SHP77 (cell line): ENCODE data around the gene VAMP1.
"Not testable (repeated sequence)": the region's sequence is repeated elsewhere in the genome, so short reads cannot be mapped to it uniquely, and the experiment has no call there.

Experiments used
- DNase-seq, 2 experiments: peaks; one replicate each; lab custom pipeline; 2025; lab: John Stamatoyannopoulos, UW

Gene VAMP1

DNA sequence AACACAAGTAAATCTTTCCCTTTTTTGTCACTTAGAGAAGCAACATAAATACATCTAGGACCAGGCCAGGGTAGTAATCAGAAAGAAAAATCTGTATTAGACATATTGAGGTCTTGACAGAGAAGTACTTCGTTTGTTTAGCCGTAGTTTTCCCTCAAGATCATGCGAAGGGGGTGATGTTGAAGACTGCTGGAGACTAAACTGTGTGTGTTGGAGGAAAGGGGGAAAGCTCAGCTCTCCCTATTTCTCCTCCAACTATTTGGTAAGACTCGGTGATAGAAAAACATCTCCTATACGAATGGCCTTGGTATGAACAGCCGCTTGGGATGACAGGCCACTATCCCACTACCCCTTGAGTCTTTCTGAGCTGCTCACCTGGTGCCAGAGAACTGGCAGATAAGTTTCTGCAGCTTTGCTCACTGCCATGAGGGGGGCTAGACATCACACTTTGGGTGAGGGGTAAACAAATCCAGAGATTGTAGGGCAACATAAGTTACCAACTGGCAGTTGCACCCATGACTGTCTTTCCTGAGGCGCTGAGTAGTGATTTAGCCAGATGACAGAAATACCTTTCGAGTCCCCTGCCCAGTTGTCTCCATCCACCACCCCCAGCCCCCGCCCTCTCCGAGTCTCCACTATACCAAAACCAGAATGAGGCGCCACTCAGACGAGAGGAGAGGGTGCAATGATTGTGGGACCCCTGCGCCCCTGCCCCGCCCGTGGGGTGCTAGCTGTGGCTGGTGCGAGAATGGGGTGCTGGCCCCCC, 685 bp downstream of the VAMP1 start:
- DNase-seq = no peak

- no peak for DNase-seq
Measured at GRCh38 chr12:6469092-6469491, 1.4 kb downstream of the VAMP1 start.

DNA sequence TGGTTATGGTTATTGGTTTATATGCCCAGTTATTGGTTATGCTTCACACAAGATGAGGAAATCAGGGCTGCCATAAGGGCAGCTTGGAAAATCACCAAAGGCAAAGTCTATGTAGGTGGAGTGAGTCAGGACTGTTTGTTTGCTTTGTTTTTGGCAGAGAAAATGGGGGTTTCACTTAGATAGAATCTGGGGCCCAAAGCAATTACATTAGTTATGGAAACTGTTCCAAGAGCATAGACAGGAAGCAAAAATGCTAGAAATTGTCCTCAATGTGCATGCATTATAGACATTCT, 2.2 kb downstream of the VAMP1 start:
- DNase-seq = no peak

DNA sequence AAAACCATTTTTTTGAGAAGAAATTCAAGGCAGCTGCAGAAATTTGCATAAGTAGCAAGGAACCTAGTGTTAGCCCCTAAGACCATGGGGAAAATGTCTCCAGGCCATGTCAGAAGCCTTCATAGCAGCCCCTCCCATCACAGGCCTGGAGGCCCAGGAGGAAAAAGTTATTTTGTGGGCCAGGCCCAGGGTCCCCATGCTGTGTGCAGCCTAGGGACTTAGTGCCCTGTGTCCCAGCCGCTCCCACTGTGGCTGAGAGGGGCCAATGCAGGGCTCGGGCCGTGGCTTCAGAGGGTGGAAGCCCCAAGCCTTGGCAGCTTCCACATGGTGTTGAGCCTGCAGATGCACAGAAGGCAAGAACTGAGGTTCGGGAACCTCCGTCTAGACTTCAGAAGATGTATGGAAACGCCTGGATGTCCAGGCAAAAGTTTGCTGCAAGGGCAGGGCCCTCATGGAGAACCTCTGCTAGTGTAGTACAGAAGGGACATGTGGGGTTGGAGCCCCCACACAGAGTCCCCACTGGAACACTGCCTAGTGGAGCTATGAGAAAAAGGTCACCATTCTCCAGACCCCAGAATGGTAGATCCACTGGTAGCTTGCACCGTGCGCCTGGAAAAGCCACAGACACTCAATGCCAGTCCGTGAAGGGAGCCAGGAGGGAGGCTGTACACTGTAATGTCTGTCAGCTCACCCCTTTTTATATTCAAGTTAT, 2.8 kb downstream of the VAMP1 start:
- not testable (repeated sequence) for DNase-seq

GRCh38 chr12:6466751-6467150, 3.7 kb downstream of the VAMP1 start:
- DNase-seq = not testable (repeated sequence)

DNA sequence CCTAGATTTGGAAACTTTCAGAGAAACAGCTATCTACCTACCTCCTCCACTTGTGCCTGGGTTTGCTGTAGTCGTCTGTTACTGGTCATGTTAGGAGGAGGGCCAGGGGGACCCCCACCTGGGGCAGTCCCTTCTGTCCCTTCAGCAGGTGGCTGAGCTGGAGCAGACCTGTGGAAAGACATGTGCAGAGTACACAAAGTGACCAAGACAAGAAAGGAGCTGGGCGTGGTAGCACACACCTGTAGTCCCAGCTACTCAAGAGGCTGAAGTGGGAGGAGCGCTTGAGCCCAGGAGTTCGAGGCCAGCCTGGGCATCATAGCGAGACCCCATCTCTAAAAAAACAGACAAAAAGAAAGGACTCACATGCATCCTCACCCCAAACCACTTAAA, 4.3 kb downstream of the VAMP1 start:
- DNase-seq = no peak

GRCh38 chr12:6465467-6466183, 4.9 kb downstream of the VAMP1 start:
- DNase-seq = no peak

DNA sequence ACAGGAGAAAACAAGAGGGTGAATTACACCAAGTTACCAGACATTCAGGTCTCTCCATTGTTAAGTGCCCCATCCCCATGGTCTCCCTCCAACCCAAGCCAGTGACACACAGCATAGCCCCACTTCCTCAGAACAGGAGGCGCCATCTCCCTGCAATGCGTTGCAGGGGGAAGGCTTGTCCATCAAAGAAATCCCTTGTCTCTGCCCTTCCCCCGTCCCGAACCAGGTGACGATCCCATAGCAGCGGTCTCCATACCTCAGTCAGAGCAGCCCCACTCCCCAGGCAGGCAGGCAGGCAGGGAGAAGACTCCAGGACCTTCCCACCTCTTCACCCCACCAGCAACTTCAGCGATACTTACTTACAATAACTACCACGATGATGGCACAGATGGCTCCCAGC, 5.9 kb downstream of the VAMP1 start:
- no peak for DNase-seq

- DNase-seq = no peak
Measured at GRCh38 chr12:6463858-6464257, 6.6 kb downstream of the VAMP1 start.

- DNase-seq = no peak
Measured at GRCh38 chr12:6463216-6463615, 7.3 kb downstream of the VAMP1 start.

GRCh38 chr12:6462234-6462995, 8.1 kb downstream of the VAMP1 start:
- no peak for DNase-seq

DNA sequence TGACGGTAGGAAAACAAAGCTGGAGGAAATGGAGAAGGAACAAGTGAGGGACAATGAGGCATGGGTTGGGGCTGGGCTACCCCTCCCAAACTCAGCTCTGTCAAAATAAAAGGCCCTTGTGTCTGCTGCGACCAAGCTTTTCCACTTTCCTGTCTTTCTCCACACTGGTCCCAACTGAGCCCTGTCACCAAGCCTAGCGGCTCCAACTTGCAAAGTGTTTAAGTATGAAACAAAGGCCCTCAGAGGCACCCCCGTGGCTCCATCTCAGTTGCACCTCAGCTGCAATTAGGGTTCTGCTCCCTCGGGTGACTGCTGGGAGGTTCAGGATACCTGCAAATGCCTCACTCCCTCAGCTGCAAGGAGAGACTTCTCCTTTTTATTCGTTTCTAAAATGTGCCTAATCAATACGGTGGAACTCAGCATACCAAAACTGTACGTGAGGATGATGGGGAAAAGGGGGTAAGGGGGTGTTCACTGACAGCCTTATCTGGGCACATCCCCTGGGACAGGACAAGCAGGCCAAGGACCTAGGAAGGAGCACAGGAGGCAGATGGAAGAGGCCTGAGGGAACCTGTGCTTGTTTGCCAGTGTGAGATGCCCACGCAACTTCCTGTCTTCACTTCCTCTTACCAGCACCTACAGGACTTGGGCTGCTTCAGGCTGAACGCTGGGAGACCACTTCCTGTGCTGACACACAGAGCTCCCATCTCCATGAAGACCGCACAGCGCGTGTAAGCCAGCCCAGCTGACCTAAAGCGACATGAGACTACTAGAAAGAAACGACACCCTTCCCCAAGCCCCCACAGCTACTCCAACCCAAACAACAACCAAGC, 8.9 kb downstream of the VAMP1 start:
- DNase-seq = no peak

GRCh38 chr12:6460751-6461371, 9.6 kb downstream of the VAMP1 start:
- DNase-seq = no peak

DNA sequence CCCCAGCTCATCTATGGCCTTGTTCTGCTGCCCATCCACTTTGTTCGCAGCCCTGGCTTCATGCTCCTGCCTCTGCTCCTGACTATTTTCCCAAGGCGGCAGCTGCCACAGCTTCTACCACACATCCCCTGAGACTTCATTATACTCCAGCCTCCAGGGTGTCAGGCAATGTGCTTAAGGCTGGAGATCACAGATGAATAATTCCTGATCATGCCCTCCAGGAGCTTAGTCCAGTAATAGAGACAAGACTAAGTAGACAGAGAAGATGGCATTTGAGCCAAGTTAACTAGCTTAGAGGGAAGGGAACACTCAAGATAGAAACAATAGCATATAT, 11.5 kb downstream of the VAMP1 start:
- DNase-seq = no peak

GRCh38 chr12:6458281-6459003, 12.0 kb downstream of the VAMP1 start:
- DNase-seq = no peak

GRCh38 chr12:6457220-6457945, 13.1 kb downstream of the VAMP1 start:
- DNase-seq = no peak

GRCh38 chr12:6452944-6453630, 17.4 kb downstream of the VAMP1 start:
- peak in 1 of 2 experiments; percentile 11 for DNase-seq

DNA sequence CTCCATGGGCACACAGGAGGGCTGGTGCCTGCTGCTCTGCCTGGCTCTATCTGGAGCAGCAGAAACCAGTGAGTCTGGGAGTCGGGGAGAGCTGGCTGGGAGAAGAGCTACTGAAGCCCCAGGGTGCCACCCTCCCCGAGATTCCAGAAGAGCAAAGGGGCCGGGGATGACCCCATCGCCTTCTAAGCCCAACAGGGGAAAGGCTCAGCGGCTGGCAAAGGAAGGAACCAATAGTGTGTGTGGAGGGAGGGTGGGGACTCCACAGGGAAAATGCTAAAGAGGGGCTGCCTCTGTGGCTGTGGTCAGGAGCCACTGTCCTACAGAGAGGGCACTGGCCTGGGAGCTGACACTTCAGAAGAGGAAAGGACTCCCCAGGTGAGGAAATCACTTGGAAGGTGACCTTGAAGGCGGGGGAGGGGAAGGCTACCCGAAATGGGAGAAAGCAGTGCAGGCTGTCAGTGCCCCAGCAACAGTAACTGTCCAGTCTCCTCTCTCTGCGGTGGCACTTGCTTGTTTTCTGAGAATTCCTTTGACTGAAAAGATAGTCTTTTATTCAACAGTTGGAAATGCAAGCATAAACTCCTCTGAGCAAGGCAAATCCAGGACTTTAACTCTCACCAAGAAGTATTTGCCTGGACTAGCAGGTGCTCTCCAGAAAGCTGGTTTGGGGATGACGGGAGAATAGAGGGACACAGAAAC, 18.1 kb downstream of the VAMP1 start:
- no peak for DNase-seq
